MM.1S (cell line): Measurements from ENCODE around the gene TIMM8A.

Experiments used
- EZH2 ChIP-seq: fragments of 300-600 bp; sonication (generic); optimal IDR thresholded peaks from 2 replicates; pipeline ENCODE3; 2017; ENCODE audit warnings: low read depth, mild to moderate bottlenecking, antibody characterized with exemption, low read length, mixed read lengths
- EZH2phosphoT487 ChIP-seq: fragments of 300-600 bp; sonication (generic); IDR thresholded peaks from 2 replicates; pipeline ENCODE4 v1.6.1; 2018; ENCODE audit warnings: antibody characterized with exemption, low read length
- TF ChIP-seq, protein P1 (sequence below): fragments of 300-600 bp; sonication (generic); IDR thresholded peaks from 2 replicates; pipeline ENCODE4 v1.5.1; 2016; ENCODE audit warnings: antibody characterized with exemption, low read length, mixed read lengths

DNA sequence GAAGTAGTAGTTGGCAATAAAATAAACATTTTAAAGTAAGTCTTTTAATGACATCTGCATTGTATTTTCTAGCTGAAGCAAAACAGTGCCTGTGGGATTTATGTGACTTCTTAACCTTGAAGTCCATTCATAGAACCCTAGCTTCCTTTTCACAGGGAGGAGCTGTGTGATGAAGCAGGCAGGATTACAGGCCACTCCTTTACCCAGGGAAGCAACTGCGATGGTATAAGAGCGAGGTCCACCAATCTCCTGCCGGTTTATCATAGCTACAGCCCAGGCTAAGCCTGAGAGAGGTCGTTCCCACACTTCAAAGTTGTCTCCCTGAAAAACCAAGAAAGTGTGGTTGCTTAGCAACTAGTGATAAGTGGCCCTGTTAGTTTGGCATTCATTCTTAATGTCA lies 49.2 kb upstream of the TIMM8A start:
- TF ChIP-seq, protein P1, sequence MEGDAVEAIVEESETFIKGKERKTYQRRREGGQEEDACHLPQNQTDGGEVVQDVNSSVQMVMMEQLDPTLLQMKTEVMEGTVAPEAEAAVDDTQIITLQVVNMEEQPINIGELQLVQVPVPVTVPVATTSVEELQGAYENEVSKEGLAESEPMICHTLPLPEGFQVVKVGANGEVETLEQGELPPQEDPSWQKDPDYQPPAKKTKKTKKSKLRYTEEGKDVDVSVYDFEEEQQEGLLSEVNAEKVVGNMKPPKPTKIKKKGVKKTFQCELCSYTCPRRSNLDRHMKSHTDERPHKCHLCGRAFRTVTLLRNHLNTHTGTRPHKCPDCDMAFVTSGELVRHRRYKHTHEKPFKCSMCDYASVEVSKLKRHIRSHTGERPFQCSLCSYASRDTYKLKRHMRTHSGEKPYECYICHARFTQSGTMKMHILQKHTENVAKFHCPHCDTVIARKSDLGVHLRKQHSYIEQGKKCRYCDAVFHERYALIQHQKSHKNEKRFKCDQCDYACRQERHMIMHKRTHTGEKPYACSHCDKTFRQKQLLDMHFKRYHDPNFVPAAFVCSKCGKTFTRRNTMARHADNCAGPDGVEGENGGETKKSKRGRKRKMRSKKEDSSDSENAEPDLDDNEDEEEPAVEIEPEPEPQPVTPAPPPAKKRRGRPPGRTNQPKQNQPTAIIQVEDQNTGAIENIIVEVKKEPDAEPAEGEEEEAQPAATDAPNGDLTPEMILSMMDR = no peak
- TF ChIP-seq EZH2phosphoT487 (no peak), EZH2 (no peak)
